GM19328 (cell line): ENCODE measurements around the gene DDAH1.

ENCODE experiments used
- ATAC-seq: cut with Tn5 transposase; IDR thresholded peaks from one replicate; pipeline ENCODE4 v1.9.1; 2021; ENCODE audit warnings: mild to moderate bottlenecking, moderate library complexity; ENCODE audit not compliant: unreplicated experiment

Gene DDAH1

DNA sequence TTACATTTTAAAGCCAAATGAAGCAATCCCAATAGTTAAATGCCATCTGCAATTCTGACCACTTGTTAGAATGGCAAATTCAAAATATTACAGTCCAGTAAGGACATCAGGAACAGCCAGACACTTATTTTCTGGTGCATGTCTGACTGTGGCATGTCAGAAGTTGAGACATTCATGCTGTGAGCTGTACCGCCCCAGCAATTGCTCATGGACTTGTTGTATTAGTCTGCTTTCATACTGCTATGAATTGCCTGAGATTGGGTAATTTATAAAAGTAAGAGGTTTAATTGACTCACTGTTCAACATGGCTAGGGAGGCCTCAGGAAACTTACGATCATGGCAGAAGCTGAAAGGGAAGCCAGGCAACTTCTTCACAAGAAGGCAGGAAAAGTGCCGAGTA is 19.1 kb downstream of the DDAH1 start:
- no peak for ATAC-seq

DNA sequence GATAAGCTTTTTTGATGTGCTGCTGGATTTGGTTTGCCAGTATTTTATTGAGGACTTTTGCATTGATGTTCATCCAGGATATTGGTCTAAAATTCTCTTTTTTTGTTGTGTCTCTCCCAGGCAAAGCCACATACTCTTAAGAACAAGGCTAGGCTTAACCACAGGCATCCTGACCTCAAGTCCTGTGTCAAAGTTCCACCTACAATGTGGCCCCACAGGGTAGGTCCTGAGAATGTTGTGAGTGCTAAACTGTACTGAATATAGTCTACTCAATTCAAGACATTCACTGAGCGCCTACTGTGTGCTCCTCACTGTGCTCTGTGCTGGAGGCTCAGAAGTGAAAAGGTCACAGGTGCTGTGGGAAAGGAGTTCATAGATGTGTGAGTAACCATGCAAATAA is 20.6 kb downstream of the DDAH1 start:
- ATAC-seq: no peak

DNA sequence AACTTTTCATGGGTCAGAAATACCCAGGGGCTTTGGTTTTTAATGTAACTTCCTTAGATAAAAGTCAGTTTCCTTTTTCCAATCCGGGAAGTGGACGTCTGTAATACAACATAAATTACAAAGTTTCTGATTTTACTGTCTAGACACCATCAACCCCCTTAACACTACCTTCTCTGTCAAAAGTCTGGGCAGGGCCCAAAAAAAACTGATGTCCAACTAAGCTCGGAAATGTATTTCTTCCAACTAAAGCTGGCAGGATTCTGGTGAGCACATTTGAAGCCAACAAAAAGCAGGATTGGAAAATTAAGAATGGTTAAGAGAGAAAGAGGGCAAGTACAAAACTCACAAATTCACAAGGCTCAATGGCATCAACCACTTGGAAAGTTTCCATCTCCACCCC is 24.3 kb downstream of the DDAH1 start:
- no peak for ATAC-seq

DNA sequence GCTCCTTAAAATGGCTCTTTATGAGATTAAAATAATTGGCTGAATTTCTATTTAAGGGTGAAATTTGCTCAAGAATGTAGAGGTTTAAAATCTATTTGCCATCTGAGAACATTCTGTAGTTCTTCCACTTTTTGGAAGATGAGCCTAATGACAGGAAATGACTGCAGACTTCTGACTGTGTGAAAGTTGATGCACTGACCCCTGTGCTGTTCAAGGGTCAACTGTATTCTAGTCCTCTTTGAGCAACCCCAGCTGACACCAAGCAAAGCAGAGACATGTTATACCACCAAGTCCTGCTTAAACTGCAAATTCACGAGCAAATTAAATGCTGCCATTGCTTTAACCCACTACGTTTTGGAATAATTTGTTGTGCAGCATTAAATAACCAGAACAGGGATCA is 26.6 kb downstream of the DDAH1 start:
- ATAC-seq: no peak

DNA sequence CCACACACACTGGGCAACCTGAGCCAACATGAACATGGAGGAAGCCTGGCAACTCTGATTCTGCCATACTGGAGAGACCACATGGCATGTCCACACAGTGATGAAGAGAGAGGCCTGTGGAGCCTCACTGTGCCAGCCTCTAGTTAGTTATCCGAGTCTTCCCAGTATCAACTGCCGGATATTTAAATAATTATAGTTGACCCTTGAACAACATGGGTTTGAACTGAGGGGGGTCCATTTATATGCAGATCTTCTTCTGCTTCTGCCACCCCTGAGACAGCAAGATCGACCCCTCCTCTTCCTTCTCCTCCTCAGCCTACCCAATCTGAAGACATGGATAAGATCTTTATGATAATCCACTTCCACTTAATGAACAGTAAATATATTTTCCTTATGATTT is 27.8 kb downstream of the DDAH1 start:
- ATAC-seq: no peak

DNA sequence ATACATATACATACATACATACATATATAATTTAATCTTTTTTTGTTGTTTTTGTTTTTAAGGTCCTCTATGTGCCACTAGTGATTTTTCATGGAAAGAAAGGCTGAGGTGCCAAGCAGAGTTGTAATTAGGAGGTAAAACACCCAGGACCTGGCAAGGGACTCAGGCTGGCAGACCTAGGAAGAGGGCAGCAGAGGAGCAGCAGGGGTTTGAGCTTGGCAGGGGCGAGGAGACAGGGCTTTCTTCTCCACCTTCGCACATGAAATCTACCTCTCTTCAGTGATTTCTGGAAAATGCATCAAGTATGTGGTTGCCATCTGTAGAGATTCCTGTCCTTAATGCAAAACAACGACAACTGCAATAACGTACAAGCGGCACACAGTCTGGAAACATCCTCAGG is 31.9 kb downstream of the DDAH1 start:
- no peak for ATAC-seq

DNA sequence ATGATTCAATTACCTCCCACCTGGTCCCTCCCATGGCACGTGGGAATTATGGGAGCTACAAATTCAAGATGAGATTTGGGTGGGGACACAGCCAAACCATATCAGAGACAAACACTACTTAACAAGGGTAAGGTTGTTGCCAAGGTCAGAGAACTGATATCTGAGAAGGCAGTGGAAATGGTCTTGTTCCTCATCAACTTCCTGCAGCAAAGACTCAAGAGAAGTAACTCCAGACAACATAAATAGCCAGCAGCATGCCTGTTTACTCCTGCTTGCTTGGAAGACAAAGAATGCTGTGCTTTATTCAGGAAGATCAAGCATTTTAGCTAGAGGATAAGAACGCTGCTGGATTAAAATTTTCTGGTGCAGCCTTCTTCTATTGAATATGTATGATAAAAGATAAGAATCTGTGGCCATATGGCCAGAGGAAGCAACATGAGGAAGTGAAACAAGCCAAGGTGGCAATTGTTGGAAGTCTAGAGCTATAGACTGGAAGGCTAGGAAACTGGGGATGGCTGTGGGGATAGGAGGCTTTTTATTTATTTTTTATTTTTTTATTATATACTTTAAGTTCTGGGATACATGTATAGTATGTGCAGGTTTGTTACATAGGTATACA is 36.4 kb downstream of the DDAH1 start:
- no peak for ATAC-seq

DNA sequence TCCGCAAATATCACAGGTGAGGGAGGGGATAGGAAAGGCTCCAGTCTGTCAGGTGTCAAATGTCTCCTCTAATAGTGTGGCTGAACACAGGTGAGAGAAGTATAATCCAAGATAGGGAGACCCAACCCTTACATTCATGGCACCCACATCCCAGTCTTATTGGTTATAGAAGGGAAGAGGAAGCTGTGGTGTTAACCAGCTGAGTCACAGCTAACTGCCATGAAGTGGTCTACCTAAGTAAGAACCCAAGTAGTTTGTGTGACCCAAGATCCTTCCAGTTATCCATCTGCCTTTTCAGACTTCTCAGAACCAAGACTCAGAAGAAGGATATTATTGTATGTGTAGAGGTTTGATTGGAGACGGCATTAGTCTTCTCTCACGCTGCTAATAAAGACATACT is 37.1 kb downstream of the DDAH1 start:
- ATAC-seq: no peak

DNA sequence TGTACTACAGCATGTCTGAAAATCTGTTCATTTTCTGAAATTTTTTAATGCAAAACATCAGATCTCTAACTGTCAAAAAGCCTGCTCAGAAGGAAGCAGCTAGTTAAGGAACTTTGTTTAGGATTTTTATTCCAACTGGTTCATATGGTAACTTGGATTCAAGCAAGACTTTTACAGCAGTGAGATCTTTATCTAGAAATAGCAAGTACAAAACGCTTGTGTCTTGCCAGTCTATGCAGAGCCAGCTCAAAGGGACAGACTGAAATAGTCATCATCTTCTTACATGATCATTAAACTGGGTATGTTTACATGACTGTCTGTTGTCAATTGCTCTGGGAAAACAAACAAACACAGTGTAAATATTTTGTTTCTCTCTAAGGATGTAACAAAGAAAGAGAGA is 37.6 kb downstream of the DDAH1 start:
- no peak for ATAC-seq

DNA sequence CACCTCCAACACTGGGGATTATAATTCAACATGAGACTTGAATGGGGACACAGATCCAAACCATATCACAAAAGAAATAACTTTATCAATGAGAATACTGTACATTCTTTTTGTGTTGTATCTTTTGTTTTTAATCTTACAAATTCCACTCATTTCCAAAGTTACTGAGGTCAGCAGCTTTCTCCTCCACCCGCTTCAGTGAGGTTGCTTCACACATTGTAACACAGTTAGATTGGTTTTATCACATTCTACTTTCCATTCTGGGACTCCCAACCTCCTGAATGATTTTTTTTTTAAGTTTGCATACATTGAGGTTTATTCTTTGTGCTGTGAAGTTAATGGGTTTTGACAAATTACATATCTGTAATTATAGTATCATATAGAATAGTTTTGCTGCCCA is 43.8 kb downstream of the DDAH1 start:
- ATAC-seq: no peak

DNA sequence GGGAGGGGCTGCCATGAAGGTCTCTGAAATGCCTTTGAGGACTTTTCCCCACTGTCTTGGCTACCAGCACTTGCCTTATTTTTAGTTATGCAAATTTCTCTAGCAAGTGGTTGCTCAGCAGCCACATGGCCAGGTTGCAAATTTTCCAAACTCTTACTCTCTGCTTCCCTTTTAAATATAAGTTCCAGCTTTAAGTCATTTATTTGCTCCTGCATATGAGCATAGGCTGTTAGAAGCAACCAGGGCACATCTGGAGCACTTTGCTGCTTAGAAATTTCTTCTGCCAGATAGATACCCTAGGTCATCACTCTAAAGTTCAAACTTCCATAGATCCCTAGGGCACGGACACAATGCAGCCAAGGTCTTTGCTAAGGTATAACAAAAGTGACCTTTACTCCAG is 44.8 kb downstream of the DDAH1 start:
- no peak for ATAC-seq

DNA sequence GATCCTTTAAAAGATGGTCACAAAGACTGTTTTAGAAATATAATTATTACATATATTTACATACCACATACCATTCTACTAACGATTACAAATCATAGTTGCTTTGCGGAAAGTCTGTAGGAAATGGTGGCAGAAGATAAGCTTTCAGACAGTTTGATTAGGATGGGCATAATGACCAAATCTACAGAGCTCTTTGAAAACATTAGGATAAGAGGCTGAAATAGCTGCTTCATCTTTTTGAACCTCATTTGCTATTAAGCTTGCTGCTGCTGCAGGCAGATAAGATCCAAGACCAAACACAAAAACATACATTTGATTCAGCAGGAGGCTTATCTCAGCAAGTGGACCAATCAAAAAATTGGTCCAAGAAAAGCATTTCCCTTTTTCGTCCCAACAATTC is 47.1 kb downstream of the DDAH1 start:
- ATAC-seq: no peak

DNA sequence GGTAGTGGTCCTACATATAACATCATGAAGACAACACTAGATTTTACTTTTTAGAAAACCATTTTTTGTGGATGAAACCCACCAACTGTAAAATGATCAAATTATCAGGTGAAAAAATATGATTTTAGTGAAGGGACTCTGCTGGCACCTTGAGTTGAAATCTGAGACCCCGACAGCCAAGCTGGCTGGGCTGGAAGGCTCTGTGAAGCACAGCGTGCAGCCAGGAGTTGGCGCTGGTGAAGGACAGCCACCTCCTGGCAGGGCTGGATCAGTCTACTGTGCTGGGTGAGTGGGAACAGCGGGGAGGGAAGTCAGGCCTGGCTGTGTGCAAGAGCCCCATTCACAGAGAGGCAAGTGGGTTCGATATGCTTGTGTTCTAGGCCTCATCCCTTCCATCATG is 47.9 kb downstream of the DDAH1 start:
- no peak for ATAC-seq

DNA sequence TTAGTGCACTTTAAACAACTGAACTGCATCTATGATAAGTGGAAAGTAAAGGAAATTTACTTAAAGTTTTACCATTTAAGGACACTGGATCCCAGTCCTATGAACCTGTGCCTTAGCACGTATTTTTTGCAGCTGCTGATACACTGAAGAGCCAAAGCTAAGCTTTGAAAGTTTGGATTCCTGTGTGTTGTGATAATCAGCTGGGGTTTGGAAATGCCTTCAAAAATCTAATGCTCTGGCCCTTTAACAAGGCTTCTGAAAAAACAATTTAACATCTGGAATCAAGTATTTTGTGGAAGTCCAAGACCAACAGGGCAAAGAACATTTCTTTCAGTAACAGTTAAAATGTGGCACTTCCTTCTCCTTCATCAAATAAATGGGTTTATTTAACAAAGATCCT is 51.8 kb downstream of the DDAH1 start:
- ATAC-seq: no peak

DNA sequence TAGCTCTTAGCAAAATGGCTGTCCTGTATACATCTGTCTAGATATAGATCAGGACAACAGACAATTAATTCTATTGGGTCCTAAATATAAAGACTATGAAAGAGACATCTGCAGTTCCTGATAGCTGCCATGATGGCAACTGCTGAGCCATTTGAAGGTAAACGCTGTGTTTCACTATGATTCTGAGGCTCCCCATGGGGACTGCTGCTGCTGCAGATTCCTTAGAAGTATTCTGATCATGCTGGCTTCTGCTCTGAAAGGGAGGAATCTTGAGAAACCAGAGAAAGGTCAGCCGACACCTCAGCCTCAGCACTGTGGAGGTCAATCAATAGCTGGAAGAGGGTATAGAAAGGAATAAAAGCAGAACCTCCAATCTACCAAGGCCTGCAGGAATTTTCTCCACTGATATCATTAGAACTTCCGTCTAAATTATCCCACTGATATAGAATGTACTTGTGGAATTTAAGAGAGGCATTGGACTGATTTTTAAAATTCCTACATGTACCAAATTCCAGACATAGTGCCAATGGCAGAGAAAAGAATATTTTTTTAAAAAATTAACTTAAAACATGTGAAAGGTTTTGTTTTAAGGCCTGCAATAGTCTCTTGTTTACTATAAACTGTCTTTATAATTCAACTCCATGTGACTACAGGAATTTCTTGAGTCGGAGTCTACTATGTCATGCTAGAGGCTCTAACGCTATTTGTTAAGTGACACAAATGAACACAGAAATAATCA is 53.2 kb downstream of the DDAH1 start:
- ATAC-seq: no peak

DNA sequence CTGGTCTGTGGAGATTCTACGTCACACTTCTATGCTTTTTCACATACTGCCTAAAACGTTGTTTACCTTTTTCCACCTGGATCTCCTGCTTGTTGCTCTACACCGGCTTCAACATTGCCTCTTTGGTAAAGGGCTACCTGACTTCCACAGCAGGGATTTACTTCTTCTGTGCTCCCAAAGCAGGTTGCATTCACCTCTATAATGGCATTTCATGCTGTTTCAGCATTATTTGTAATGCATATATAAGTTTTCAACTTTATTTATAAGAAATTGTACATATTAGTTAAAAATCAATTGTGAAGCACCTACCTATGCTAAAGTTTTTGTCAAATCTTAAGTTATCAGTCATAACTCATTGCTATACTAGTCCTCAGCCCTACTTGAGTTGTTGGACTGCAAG is 55.4 kb downstream of the DDAH1 start:
- ATAC-seq: no peak

DNA sequence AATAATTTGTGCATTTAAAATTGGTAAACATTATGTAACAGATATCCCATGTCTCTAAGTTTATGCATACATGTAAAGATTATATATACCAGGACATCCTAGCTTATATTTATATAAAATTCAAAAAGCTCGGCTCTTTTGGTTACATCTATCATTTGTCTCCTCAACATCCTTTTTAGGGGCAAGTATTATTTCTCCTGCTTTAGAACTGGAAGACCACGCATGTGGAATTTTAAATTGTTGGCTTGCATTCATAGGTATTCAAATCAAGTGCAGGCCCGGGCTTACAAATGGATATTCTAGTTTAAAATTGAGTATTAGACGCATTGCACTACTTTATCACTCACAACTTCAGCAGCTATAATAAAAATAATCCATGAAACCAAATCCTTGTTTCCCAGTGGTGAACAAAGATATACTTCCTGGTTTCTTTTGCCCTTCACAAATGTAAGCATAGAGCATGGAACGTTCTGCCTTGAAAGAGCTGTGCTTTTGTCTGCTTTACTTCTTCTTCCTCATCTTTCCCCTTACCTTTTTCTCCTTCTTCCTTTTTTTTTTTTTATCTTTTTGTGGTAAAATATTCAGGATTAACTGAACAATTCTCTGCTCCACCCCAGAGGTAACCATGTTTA is 57.1 kb downstream of the DDAH1 start:
- ATAC-seq: no peak

DNA sequence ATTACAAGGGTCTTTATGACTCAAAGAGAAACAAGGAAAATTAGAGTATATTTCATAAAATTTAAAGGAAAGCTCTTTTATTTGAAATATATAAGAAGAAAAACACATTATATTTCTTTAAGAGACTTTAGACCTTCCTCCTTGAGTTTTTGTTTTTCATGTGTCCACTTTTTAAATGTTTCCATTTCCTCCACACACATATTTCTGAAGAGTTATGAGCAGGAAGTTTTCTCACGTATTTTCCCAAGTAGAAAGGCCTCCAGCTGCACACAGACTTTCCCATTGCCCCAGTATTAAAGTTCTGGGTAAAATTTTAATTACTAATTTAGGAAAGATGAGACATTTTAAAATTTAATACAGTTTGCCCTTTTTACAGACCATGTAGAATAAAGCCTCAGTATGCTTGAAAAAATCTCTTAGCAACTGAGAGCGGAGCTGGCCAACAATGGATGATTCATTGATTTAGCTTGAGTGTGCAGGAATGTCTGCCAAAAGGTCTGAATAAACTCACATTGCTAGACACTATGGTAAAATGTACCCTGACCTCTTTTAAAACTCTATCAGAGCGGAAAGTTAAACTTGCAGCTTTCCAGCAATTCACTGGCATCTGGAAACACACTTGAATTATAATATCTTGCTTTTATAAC is 57.9 kb downstream of the DDAH1 start:
- ATAC-seq: no peak

DNA sequence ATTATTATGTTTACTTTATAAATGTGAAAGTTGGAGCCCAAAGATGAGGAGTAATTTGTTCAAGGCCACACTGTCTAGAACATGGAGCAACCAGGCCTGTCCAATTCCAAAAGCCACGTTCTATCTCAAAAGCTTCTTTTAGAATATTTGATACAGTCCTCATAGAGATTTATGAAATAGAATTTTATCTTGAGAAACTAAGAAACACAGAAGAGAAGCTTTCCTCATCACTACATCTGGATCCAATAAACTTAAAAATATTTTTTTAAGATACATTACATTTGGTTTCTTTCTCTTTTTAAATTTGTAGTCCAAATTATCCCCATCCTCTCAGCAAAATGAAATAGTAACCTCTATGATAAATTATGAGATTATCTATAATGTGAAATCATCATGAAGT is 58.9 kb downstream of the DDAH1 start:
- no peak for ATAC-seq

DNA sequence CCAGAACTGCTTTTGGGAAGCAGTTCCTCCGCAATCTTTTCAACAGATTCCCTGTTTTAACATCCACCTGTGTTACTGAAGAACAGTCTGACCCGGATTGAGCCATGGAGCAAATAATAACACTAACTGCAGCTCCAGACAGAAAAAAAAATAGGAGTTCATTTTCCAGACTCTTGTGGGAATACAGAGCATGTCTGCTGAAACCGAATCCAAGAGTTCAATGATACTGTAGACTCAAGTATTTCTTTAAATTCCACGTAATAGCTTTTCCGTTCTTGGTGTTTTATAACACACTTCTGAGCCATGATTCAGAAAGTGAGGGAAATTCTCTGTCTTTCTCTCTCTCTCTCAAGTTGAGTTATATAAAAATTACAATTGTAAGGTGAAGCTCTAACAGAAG is 60.6 kb downstream of the DDAH1 start:
- no peak for ATAC-seq

DNA sequence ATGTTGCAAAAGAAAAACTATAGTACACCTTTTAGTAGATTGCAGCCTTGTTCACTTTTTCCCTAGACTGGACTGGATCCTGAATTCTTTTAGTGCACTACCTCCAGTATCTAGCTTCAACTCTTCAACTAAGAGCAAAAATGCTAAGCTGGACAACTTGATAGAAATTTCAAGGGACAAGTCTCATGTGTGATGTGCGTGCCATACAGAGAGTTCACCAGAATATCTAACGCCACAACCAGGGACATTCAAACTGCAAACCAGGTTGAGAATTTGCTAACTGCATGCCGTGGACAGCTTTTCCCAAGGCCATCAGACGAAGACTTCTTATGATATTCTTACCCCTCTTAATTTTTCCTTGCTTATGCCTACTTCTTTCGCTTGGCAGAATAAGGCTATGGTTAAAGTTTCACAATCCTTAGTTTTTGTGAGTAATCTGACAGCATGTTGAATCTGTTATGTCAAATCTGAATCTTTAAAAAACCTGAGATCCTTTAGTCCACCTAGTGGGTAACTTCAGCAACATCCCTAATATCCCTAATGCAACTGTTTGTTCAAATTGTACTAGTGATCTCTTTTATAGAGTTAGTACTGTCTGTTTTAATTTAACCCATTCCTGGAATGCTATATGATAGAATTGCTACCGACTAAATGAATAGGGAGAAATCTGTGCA is 66.4 kb downstream of the DDAH1 start:
- ATAC-seq: no peak
